Spleen (tissue), 7 donors: ENCODE data around the gene TEX30.

Source experiments
- POLR2A ChIP-seq, 3 donors: fragments of 450-650 bp; IDR thresholded peaks; one replicate each; pipeline ENCODE4 v1.5.1; 2017; ENCODE audit warnings: antibody characterized with exemption in 3 of 3, mild to moderate bottlenecking in 1 of 3
- POLR2AphosphoS5 ChIP-seq, 3 donors: sonication (generic); formaldehyde crosslinking; IDR thresholded peaks; one replicate each; pipeline ENCODE4 v1.5.1; 2017; ENCODE audit warnings: antibody characterized with exemption in 3 of 3
- TF ChIP-seq, protein P1 (sequence below), 11 experiments: fragments of 200-600 bp in 7 of 11; fragments of 450-650 bp in 4 of 11; sonication (generic) in 4 of 11; IDR thresholded peaks in 8 of 11; conservative IDR thresholded peaks in 3 of 11; 1 replicate in 7 of 11; 2 replicates in 4 of 11; pipeline versions ENCODE4 v1.4.0 to v1.8.0; 2016 to 2021; ENCODE audit warnings: antibody characterized with exemption in 11 of 11, inconsistent platforms in 4 of 11, mild to moderate bottlenecking in 1 of 11
- donor health status: DM: no; HTN: no; CAD: no; lungs with moderate emphysema.
- donor health status: DM: no; HTN: no; CAD: no.
- donor health status: DM: no; HTN: no; CAD: no.

DNA sequence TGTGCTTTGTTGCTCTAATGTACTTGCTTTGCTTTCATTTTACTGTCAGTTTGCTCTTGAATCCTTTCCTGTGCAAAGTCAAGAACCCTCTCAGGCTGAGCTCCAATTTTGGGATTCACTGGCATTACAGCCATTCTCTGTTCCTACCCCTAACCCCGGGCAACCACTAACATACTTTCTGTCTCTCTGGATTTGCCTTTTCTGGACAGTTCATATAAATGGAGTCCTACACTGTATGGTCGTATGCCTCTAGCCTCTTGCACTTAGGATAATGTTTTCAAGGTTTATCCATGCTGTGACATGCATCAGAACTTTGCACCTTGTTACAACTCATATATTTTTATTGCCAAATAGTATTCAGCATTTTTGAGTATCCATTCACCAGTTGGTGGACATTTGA is 2.7 kb upstream of the TEX30 start:
- TF ChIP-seq POLR2AphosphoS5 (IDR thresholded peaks at IDR 0.05) (no peak), POLR2A (IDR thresholded peaks at IDR 0.05) (no peak)
- TF ChIP-seq, protein P1, sequence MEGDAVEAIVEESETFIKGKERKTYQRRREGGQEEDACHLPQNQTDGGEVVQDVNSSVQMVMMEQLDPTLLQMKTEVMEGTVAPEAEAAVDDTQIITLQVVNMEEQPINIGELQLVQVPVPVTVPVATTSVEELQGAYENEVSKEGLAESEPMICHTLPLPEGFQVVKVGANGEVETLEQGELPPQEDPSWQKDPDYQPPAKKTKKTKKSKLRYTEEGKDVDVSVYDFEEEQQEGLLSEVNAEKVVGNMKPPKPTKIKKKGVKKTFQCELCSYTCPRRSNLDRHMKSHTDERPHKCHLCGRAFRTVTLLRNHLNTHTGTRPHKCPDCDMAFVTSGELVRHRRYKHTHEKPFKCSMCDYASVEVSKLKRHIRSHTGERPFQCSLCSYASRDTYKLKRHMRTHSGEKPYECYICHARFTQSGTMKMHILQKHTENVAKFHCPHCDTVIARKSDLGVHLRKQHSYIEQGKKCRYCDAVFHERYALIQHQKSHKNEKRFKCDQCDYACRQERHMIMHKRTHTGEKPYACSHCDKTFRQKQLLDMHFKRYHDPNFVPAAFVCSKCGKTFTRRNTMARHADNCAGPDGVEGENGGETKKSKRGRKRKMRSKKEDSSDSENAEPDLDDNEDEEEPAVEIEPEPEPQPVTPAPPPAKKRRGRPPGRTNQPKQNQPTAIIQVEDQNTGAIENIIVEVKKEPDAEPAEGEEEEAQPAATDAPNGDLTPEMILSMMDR (IDR thresholded peaks at IDR 0.05 in 8 of 11, conservative IDR thresholded peaks at IDR 0.05 in 3 of 11), result no peak
